ENCODE data around the gene KRABD2.
"Not testable (repeated sequence)": the region's sequence is repeated elsewhere in the genome, so short reads cannot be mapped to it uniquely, and the experiment has no call there.

Gene KRABD2

DNA sequence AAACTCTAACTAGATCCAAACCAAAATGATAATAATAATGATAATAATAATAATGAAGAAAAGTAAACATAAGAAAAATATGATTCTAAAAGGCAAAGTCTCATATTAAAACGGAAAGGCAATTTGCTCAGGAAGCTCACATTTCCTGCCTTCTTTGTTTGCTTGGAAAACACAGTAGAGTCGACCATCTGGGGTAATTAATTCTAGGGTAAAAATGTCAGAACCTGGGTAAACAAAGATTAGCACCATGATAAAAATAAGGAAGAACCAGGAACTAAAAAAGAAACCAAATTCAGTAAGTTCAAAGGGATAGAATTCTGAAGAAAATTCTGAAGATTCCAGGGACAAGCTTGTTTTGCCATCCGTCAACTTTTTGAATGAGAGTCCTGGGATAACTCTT, 16.2 kb downstream of the KRABD2 start:
- DNase-seq: no peak

DNA sequence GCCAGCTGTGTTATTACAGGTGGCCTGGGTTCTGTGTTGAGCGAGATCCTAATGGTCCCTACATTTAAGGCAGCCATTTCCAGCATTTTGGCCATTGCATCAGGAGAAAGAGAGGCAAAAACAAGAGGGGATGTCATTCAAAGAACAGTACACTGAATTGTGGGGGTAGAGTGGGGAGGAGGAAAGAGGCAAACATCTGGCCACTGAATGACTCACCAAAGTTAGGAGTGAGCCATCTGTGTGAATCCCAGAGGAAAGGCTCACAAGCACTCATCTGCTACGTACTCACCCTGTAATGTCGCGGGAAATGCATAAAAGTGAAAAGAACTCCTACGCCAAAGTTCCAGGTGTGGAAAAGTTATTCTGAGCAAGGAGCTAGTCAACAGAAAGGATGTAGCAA, 16.7 kb downstream of the KRABD2 start:
- no peak for DNase-seq

DNA sequence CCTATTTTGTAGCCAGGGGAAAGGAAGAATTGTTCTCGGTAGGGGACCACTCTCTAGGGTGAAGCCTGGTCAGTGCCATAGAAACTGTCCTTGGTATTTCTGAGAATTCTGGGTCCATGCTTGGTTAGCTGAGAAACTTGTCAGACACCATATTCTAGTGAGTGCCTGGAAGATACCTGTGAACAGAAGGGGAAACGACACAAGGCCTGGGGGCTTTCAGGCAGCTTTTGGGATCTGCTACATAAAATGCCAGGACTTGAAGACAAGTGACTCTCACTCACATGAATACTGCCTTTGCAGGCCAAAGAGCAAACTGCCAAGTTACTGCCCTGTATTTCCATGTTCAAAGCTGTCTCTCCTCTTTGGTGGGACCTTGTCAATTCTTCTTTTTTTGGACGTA, 18.6 kb downstream of the KRABD2 start:
- DNase-seq: no peak

DNA sequence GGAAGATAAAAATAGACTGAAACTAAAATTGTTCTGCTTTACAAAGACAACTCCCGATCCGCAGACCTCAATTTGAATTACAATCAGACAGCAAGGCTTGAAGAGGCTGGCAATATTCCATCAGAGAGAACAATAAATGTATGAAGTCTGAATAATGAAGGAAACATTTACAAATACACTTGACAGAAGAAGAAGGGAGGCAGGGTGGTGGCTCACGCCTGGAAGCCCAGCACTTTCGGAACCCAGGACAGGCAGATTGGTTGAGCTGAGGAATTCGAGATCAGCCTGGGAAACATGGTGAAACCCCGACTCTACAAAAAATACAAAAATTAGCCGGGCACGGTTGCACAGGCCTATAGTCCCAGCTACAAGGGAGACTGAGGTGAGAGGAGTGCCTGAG, 22.3 kb downstream of the KRABD2 start:
- no peak for DNase-seq

DNA sequence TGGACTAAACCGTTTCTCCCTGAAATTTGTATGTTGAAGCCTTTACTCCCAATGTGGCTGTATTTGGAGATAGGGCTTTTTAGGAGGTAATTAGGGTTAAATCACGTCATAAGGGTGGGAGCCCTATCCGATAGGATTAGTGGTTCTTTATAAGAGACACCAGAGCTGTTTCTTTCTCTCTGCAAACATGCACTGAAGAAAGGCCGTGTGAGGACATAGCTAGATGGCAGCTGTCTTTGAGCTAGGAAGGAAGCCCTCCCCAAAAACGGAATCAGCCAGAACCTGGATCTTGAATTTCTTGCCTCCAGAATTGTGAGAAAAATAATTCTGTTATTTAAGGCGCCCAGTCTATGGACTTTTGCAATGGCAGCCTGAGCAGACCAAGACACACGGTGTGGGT, 22.8 kb downstream of the KRABD2 start:
- no peak for DNase-seq

DNA sequence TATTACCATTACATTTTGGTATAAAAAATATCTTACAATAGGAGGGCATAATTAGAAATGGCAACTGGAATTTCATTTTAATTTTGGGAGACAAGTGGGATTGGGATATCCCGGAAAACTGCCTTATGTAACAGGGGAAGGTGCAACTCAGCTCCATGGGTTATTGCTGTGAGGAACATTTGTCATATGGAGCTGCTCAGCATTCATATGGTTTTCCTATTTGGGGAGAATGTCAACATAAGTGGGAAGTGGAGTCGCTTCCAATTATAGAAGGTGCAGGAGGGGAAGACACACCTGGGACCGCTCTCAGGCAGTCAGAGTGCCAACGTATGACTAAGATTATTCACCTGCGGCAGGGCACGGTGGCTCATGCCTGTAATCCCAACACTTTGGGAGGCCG, 26.2 kb downstream of the KRABD2 start:
- DNase-seq: no peak

DNA sequence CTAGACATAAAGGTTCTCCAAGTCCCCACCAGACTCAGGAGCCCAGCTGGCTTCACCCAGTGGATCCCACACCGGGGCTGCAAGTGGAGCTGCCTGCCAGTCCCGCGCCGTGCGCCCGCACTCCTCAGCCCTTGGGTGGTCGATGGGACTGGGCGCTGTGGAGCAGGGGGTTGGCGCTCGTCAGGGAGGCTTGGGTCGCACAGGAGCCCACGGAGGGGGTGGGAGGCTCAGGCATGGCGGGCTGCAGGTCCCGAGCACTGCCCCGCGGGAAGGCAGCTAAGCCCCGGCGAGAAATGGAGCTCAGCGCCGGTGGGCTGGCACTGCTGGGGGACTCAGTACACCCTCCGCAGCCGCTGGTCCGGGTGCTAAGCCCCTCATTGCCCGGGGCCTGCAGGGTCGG, 29.5 kb downstream of the KRABD2 start:
- DNase-seq: not testable (repeated sequence)

DNA sequence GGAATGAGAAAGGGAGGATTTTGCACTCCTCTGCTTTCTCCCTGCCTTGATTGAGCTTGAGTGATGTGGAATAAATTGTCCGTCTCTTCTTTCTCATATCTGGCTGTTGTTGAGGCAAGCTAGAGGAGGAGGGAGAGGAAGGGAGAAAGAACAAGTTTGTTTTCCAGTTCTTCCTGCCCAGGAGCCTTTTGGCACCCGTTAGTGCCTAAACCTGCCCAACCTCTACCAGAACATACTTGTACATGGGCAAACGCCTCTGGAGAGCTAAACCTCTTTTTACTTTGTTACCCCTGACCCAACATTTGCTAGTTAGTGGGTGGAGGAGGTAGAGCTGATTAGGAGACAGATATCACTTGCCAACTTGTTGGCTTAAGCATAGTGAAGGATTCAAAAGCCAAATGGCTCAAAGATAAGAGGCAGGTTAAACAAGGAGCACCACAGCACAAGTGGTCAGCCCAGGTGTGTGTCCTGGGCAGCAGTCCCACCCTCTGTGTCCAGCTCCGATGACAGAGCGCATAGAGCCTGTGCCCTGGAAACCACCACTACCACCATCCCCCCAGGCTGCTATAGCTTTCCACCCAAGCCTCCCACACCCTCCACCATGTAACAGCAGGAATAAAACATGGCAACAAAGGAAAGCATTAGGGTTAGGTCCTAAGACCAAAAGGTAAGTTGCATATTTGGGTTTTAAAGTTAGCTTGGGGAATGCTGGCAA, 30.4 kb downstream of the KRABD2 start:
- DNase-seq: no peak

DNA sequence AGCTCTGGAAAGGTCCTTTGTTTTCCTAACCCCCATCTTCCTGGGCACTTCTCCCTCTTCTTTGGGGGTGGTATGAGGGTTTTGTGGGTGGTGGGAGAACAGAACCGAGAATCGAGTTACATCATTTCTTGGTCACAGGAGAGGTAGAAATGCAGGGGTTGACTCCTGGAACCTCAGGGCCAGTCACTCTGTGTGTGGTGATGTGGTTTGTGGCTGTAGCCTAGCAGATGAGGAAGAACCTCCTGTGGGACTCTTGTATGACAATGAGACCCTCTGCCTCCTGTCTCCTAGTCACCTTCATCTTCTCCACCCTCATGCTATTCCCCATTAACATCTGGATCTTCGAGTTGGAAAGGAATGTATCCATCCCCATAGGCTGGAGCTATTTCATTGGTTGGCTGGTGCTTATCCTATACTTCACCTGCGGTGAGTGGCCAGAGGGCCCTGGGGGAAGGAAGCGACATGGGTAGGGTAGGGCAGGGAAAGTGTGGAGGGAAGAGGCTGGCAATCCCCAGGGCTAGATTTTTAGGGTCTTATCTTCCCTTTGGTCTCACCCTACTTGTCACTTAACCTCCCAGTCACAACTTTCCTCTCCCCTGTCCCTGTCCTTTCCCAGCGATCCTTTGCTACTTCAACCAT, 31.3 kb downstream of the KRABD2 start:
- no peak for DNase-seq

DNA sequence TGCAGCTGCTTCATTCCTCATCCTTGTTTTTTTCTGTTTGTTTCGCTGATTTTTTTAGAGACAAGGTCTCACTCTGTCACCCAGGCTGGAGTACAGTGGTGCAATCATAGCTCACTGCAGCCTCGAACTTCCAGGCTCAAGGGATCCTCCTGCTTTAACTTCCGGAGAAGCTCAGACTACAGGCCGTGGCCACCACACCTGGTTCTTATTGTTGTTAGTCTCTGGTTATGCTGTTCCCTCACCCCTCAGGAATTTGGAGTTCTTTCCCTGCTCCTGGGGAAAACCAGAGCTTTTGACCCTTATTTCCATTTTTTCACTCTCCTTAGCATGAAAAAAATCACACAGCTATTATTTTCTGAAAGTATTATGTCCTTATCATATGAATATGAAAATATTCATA, 35.0 kb downstream of the KRABD2 start:
- no peak for DNase-seq

DNA sequence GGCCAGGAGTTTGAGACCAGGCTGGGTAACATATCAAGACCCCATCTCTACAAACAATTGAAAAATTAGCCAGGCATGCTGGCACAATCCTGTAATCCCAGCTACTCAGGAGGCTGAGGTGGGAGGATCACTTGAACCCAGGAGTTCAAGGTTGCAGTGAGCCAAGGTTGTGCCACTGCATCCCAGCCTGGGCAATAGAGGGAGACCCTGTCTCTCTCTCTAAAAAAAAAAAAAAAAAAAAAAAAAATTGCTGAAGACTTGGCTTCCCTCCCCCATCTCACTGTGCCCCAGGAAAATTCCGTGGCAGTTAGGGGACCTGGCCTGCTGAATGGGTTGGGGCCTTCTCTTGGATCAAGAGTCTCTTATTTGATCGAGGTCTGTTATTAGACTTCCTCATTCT, 37.0 kb downstream of the KRABD2 start, which contains the start of gene ODF4:
Gene ODF4 (plus strand): TSS at position 301 of the 400 bp plus-strand sequence. CDS start 212 bp downstream, outside the sequence.
- no peak for DNase-seq

DNA sequence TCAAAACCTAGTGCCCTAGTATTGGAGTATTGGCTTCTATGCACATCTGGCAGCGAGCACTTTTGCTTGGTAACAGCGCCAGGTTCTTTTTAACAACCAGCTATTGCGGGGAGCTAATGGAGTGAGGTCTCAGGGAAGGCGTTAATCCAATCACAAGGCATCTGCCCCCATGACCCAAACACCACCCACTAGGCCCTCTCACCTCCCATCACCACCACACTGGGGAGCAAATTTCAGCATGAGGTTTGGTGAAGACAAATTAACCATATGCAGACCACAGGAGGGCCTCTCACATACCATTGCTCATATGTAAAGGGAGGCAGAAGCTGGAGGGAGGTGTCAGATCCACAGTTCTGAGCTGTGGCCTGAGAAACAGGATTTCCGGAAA, 37.8 kb downstream of the KRABD2 start:
- no peak for DNase-seq

DNA sequence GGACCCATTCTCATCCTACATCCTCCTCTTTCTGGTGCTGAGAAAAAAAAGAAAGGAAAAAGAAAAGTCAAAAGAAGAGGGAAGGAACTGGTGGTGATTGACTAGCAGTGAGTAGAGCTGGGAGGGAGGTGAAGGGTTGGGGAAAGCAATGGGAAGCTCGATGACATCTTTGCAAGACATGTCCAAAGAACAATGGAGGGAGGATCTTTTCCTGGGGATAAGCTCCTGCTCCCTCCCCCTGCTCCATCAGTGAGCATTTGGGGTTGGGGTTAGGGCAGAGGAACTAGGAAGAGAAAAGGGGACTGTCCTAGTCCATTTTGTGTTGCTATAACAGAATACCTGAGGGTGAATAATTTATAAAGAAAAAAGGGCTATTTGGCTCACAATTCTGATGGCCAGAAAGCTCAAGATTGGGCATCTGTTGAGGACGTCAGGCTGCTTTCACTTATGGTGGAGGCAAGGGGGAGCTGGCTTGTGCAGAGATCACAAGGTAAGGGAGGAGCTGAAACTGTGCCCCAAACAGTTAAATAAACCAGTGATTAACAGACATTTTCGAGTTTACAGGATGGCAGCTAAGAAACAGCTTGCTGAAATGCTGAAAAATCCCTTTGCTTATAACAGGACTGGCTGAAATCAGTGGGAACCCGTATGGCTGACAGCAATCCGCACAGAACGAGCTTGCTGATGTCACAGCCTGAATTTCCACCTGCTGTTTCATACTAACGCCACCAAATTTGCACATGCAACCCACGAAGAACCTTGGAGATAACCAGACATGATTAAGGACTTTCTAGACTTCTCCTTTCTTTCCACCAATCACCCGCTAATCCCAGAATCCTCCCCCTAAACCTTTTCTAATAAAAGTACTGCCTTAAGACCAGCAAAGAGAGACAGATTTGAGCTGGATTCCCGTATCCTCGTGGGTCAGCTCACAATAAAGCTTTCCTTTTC, 38.4 kb downstream of the KRABD2 start:
- no peak for DNase-seq

DNA sequence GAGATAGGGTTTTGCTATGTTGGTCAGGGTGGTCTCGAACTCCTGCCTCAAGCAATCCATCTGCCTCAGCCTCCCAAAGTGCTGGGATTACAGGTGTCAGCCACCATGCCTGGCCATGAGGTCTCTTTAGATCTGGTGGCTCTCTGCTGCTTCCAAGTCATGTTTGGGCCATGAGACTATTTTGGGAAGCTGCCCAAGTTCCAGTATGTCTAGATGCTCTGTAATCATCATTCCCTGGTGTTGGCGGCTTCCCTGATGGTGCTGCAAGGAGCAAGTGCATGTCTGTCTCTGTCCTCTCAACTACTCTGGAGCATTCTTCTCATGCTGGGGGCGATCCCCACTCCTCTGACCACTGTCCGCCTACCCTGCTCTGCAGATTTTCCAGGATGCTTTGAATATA, 43.2 kb downstream of the KRABD2 start:
- DNase-seq: no peak

DNA sequence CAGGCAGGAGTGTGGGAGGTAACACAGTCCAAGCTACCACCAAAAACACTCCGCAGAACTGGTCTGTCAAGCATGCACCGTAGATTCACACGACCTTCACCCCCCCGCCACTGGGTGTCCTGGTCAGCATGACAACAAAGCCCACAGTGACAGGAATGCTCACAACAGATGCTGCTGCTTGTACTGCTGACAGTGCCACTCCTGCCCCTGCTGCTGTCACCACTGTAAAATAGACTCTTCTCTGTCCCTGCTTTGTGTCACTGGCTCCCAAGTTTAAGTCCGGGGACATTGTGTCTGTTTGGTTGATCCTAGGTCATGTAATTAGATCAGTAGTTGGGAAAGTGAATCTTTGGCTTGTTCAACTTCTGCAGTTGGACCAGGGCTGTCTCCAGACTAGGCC, 43.8 kb downstream of the KRABD2 start:
- DNase-seq: no peak

DNA sequence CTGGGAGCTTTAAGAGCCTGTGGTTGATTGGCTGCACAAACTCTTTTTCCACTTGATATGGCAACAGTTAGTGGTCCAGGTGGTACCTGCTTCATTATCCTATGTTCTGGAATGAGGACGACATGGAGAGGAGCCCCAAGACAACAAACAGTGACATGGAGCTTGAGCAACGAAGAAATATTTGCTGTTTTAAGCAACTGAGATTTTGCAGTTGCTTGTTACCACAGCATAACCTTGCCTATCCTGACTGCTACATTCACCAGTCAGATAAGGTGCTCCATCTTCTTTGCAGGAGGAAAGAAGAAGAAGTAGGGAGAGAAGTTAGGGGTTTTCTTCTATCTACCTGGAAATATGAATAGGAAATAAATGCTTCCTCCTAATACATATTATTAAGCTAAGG, 44.4 kb downstream of the KRABD2 start:
- no peak for DNase-seq

DNA sequence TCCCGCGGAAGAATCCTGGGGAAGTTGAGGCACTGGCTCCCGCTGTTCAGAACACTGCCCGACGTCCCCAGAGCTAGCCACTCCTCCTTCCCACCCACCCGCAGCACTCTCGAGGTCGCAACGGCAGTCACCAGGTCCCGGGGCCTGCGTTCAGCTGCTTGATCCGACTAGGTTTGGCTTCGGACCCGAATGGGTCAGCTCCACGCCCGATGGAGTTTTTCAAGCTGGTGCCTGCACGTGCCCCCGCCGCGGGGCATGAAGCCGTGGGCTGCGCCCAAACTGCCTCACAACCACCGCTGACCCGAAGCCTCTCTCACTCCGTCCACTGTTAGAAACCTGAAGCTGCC, 49.2 kb downstream of the KRABD2 start:
- no peak for DNase-seq

All from activated CD4-positive, alpha-beta T cell treated with anti-CD3 and anti-CD28 coated beads, Interleukin-2, amount 50 U/mL, for 4 hours (primary cell).